Epithelial cell of esophagus (primary cell): ENCODE data around the gene TUBGCP4.
A peak's percentile ranks its signal among the peaks of the same experiment; 100 is the strongest.

Experiments
- DNase-seq: peaks from one replicate; pipeline ENCODE4 v3.0.0; 2010; ENCODE audit warnings: low read depth
- H3K4me3 ChIP-seq: 2 replicates; pipeline ENCODE4 v1.5.1; 2011; ENCODE audit warnings: mild to moderate bottlenecking, low read length, control low read depth
- TF ChIP-seq, protein P1 (sequence below): IDR thresholded peaks from 2 replicates; pipeline ENCODE4 v1.5.1; 2011; ENCODE audit warnings: low read depth, mild to moderate bottlenecking, low read length, control low read depth, inconsistent platforms; ENCODE audit not compliant: insufficient read depth; ENCODE audit errors: missing control alignments

Gene TUBGCP4, protein sequence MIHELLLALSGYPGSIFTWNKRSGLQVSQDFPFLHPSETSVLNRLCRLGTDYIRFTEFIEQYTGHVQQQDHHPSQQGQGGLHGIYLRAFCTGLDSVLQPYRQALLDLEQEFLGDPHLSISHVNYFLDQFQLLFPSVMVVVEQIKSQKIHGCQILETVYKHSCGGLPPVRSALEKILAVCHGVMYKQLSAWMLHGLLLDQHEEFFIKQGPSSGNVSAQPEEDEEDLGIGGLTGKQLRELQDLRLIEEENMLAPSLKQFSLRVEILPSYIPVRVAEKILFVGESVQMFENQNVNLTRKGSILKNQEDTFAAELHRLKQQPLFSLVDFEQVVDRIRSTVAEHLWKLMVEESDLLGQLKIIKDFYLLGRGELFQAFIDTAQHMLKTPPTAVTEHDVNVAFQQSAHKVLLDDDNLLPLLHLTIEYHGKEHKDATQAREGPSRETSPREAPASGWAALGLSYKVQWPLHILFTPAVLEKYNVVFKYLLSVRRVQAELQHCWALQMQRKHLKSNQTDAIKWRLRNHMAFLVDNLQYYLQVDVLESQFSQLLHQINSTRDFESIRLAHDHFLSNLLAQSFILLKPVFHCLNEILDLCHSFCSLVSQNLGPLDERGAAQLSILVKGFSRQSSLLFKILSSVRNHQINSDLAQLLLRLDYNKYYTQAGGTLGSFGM

DNA sequence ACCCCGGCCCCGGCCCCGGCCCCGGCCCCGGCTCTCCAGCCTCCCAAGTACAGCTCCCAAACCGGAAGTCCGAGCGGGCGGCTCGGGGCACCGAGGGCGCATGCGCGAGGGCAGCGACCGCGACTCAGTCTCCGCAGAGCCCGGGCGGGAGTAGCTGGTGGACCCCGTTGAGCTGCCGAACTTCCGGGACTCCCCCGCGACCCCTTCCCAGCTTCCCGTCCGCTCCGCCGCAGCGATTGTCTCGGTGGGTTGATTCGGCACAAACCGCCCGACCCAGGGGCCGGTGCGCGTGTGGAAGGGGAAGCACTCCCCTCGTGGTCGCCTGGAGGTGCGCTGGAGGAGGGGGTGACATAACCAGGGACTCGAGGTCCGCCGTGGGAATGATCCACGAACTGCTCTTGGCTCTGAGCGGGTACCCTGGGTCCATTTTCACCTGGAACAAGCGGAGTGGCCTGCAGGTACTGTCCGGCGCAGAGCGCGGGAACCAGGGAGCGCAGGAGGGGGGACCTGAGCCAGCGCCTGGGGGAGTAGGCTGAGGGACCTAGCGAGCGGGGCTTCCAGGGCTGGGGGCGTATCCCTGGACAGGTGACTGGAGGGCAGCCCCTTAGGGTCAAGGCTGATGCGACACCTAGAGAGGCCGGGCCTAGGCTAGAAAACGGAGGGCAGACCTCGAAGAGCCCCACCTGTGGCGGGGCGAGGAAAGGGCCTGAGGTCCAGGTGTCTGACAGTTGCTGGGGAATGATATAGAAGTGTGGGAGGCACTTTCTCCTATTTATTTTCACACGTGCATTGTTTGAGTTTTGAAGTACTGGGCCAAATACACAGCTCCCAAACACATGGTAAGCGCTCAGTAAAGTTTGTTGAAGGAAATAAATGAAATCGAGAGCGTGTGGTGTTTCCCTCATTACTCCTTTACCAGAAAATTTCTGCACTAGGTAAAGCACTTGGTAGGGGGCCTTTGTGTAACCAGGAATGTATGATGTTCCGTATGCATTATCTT lies at the start of gene TUBGCP4, which contains the start of gene ZSCAN29:
TUBGCP4 (plus strand) TSS at position 127 of the 1,000 bp plus-strand sequence; CDS start at position 381, 254 bp downstream.
ZSCAN29 (minus strand) TSS at position 69 of the 1,000 bp plus-strand sequence. CDS start 1,130 bp downstream, outside the sequence.
- peak within 1 kb of the TSS; percentile 83 for H3K4me3 ChIP-seq
- DNase-seq, result peak; percentile 70
- TF ChIP-seq, protein P1, sequence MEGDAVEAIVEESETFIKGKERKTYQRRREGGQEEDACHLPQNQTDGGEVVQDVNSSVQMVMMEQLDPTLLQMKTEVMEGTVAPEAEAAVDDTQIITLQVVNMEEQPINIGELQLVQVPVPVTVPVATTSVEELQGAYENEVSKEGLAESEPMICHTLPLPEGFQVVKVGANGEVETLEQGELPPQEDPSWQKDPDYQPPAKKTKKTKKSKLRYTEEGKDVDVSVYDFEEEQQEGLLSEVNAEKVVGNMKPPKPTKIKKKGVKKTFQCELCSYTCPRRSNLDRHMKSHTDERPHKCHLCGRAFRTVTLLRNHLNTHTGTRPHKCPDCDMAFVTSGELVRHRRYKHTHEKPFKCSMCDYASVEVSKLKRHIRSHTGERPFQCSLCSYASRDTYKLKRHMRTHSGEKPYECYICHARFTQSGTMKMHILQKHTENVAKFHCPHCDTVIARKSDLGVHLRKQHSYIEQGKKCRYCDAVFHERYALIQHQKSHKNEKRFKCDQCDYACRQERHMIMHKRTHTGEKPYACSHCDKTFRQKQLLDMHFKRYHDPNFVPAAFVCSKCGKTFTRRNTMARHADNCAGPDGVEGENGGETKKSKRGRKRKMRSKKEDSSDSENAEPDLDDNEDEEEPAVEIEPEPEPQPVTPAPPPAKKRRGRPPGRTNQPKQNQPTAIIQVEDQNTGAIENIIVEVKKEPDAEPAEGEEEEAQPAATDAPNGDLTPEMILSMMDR, result peak; percentile 61

DNA sequence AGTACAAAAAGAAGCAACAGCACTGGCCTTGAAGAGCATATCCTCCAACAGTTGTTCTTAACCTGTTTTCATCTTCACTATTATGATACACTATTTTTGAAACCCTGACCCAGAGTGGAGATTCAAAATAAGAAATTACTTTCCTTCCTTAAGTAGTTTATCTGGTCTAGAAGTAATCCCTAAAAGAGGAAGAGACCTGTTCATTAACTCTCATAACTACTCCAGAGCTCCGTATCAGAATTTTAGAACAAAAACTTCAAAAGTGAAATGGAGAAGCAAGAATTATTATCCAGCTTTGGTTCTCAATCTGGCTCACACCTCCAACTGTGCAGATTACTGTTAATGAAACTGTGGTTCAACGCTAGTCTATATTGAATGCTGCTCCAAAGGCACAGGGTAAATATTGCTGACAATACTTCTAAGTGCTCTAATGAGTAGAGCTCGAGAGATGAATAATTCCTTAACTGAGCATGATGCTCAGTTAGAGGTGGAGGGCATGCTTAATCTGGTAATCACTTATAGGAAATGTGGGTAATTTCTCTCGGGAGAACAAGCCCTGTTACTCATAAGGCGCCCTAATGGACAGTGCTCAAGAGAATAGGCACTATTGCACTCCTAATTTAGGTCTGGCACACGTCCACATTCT lies 45.7 kb upstream of the TUBGCP4 start:
- TF ChIP-seq, protein P1, result no peak
- no peak overlapping the region for H3K4me3 ChIP-seq
- no peak for DNase-seq

DNA sequence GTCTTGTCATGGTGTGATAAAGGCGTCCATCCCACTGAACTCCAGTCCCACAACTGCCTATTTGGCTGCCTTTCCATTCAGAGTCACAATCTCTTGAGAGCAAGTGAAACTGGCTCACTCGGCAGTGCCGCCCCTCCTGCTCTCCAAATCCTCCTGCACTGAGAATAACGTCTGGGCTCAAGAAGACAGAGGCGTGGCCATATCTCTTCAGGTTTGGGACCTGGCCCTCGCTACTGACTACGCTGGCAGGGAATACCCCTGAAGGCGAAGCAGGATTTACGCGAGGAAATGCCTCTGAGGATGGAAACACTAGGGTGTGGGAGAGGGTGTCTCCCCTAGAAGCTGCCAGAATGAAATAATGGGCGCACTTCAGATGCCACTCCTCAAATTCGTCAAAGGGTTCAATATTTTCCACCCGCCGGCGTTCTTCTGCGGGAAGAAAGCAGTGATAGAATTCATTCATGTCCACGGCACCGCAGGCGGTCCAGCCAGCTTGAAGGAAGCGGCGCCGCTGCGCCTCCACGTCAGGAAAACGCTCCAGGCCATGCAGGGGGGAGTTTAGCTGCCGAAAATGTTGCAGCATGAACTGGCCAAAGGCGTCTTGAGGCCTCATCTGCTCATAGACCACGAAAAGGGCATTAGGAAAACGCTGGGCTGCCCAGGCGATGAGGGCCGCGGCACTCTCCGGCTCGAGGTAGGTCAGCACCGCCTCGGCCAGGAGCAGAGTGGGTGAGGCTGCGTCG lies 41.5 kb upstream of the TUBGCP4 start:
- peak overlapping the region; percentile 79 for H3K4me3 ChIP-seq
- TF ChIP-seq, protein P1, result no peak
- DNase-seq, result peak; percentile 39

DNA sequence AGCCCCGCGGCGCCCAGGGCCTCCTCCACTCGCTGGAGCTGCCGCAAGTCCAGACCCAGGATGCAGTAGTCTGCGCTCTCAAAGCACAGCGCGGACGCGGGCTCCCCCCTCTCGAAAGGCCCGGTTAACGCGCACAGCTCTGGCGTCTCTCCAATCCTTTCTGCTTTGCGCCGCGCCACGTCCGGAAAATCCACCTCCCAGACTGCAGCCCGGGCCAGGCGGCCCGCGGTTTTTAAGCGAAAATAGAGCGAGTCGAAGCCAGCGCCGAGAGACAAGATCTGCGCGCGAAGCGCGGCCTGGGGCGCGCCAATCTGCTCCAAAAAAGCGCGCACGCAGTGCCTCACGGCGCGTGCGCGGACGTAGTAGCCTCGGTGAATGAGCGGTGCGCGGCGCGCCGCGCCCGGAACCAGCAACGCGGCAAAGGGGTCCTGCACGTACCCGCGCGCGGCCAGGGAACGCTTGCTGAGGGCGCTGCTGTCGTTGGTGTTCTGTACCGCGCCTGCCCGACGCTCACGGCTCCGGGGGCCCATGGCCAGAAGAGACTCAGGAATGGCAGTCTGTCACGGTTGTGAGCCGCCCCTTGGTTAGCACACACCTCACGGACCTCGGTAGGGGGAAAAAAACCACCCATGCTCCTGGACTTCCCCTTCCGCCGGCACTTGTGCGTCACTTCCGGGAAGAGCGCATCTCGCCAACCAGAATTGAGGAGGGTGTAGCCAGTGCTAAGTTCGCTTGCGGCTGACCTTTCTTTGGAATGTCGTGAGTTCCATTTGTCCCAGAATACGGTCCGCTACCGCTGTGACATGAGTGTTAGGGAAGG lies 40.7 kb upstream of the TUBGCP4 start, which contains the start of gene LCMT2:
LCMT2 (minus strand) TSS at position 614 of the 820 bp plus-strand sequence; CDS start at position 530, 84 bp downstream.
- peak within 1 kb of the TSS; percentile 79 for H3K4me3 ChIP-seq
- peak; percentile 96 for DNase-seq
- TF ChIP-seq, protein P1, result no peak

DNA sequence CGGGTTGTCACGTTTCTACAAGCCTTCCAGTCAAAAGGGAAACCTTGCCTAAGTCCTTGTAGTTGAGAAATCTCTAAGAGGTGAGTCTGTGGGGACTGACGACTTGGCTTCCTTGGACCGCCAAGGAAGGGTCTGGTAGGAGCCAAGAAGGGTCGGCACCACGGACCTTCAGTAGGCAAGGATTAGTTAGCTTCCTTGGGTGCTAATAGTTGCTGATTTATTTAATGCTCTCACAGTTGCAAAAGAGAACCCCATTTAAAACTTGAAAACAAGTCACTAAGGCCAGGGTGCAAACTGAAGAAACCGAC lies 40.2 kb upstream of the TUBGCP4 start:
- DNase-seq, result no peak
- peak overlapping the region; percentile 79 for H3K4me3 ChIP-seq
- TF ChIP-seq, protein P1, result no peak
